Heart left ventricle (tissue), 13 donors: ENCODE data around the gene PIP4K2C.

Experiments used
- CTCF ChIP-seq, 12 donors: fragments of 200-600 bp; sonication (generic) in 4 of 12; IDR thresholded peaks; one replicate each; pipeline versions ENCODE4 v1.5.0 to v1.8.0; 2018 to 2022; ENCODE audit warnings: antibody characterized with exemption in 12 of 12, mild to moderate bottlenecking in 5 of 12
- POLR2A ChIP-seq, 2 donors: fragments of 450-650 bp; IDR thresholded peaks; one replicate each; pipeline ENCODE4 v1.6.1; 2017; ENCODE audit warnings: antibody characterized with exemption in 2 of 2, mild to moderate bottlenecking in 2 of 2, moderate library complexity in 2 of 2
- donor health status: ischemic (EF 13 %, LVEDD 7.1; RV severe dilation, severe dysfunction).
- donor health status: DM: no; HTN: yes; CAD: no.
- donor health status: DM: no; HTN: no; CAD: no.
- donor health status: ischemic (EF 25% LVEDD 6.9; RV normal size, moderate dysfunction).
- donor health status: ischemic (EF 25% LVEDD 5.7; RV mildly dilated, moderate dysfunction).
- donor health status: ischemic (EF 35%, LVEDD 5.7; RV mildly dilated, moderate dysfunction).
- donor health status: nonischemic (EF 11% LVEDD 7.7; RV severe dilation, severe dysfunction).
- donor health status: DM: yes; HTN: yes; CAD: no.
- donor health status: PGD.
- donor health status: ischemic (EF 29% LVEDD 5.4; RV normal size, mild dysfunction).
- donor health status: nonischemic (EF 23%, LVEDD 6.1; RV moderate dilation, normal function).

- TF ChIP-seq CTCF (IDR thresholded peaks at IDR 0.05) (no peak), POLR2A (IDR thresholded peaks at IDR 0.05) (no peak)
Measured at GRCh38 chr12:57560516-57560915, 30.5 kb upstream of the PIP4K2C start.
